K562 (cell line): ENCODE measurements around the gene JSRP1. TPM values are rescaled to one million over a fixed set of nuclear protein-coding genes. Genes with fewer than 3 reads are reported as not detected.

Experiments used
- BCOR ChIP-seq: fragments of 450-650 bp; IDR thresholded peaks from 2 replicates; pipeline ENCODE4 v1.6.1; 2016
- FOXA1 ChIP-seq: fragments of 450-650 bp; IDR thresholded peaks from 2 replicates; pipeline ENCODE4 v1.6.1; 2016; ENCODE audit warnings: mild to moderate bottlenecking, borderline replicate concordance
- HDAC8 ChIP-seq: fragments of 450-650 bp; IDR thresholded peaks from 2 replicates; pipeline ENCODE4 v1.6.1; 2016; ENCODE audit warnings: mild to moderate bottlenecking, missing genetic modification characterization, moderate library complexity, missing compliant biosample characterization
- HNRNPK ChIP-seq: fragments of 200-400 bp; formaldehyde crosslinking; IDR thresholded peaks from one replicate; pipeline ENCODE4 v1.6.1; 2018; ENCODE audit warnings: mild to moderate bottlenecking, low read depth, low read length; ENCODE audit not compliant: poor library complexity, severe bottlenecking
- MTF1 ChIP-seq: fragments of 250-450 bp; sonication (Bioruptor Pico); IDR thresholded peaks from 2 replicates; pipeline ENCODE4 v1.9.0; 2021; ENCODE audit warnings: moderate library complexity, mild to moderate bottlenecking, inconsistent platforms, borderline replicate concordance
- NCOR1 ChIP-seq: fragments of 450-650 bp; IDR thresholded peaks from 2 replicates; pipeline ENCODE4 v1.6.1; 2016; ENCODE audit warnings: mild to moderate bottlenecking, moderate library complexity
- RBM34 ChIP-seq: fragments of 200-400 bp; formaldehyde crosslinking; IDR thresholded peaks from 2 replicates; pipeline ENCODE4 v1.6.1; 2018; ENCODE audit warnings: low read length, borderline replicate concordance; ENCODE audit not compliant: insufficient read depth
- SAFB ChIP-seq: fragments of 200-400 bp; formaldehyde crosslinking; IDR thresholded peaks from 2 replicates; pipeline ENCODE4 v1.6.1; 2017; ENCODE audit warnings: low read depth, low read length, borderline replicate concordance
- SP1 ChIP-seq: sonication (generic); formaldehyde crosslinking; IDR thresholded peaks from 2 replicates; pipeline ENCODE4 v1.8.1; 2022; ENCODE audit warnings: mild to moderate bottlenecking, missing genetic modification reagents
- SP2 ChIP-seq: IDR thresholded peaks from 2 replicates; pipeline ENCODE4 v1.6.1; 2011; ENCODE audit warnings: mild to moderate bottlenecking, low read depth, low read length, moderate library complexity; ENCODE audit not compliant: poor library complexity, severe bottlenecking; ENCODE audit errors: extremely low read depth
- U2AF1 ChIP-seq: fragments of 200-400 bp; formaldehyde crosslinking; optimal IDR thresholded peaks from 2 replicates; pipeline ENCODE3; 2017; ENCODE audit warnings: mild to moderate bottlenecking, low read depth, low read length, moderate library complexity
- ZFX ChIP-seq: sonication (generic); formaldehyde crosslinking; IDR thresholded peaks from 2 replicates; pipeline ENCODE4 v1.8.0; 2022; ENCODE audit warnings: mild to moderate bottlenecking, missing genetic modification reagents, moderate library complexity
- ZNF511 ChIP-seq: sonication (generic); formaldehyde crosslinking; IDR thresholded peaks from 2 replicates; pipeline ENCODE4 v1.8.0; 2022; ENCODE audit warnings: mild to moderate bottlenecking, missing genetic modification reagents
- polyA plus RNA-seq, 8 experiments: library from polyadenylated mRNA; depleted of rRNA in 4 of 8; stranded (reverse) in 5 of 8; unstranded in 3 of 8; fragments of >200 nt; fragmentation: Nextera tagmentation in 2 of 8; fragmentation: Illumina TruSeq in 1 of 8; extraction: Ambion mirVana in 2 of 8; extraction: Trizol in 1 of 8; gene quantifications; 2 replicates each; pipeline versions ENCODE4 v1.2.1 to v1.2.3, GENCODE V29; 2011 to 2014; ENCODE audit warnings: inconsistent platforms in 1 of 8, missing spikeins in 1 of 8
- total RNA-seq, 7 experiments: library from RNA; depleted of rRNA in 6 of 7; stranded (reverse); fragments of >200 nt in 6 of 7; fragmentation: Illumina TruSeq in 2 of 7; extraction: Trizol in 2 of 7; gene quantifications; 2 replicates each; pipeline versions ENCODE4 v1.2.1 to v1.2.3, GENCODE V29; 2011 to 2021; ENCODE audit warnings: low replicate concordance in 1 of 7
- TF ChIP-seq, protein P1 (sequence below): sonication (generic); formaldehyde crosslinking; IDR thresholded peaks from 2 replicates; pipeline ENCODE4 v1.8.1; 2023; ENCODE audit warnings: mild to moderate bottlenecking, missing genetic modification reagents
- TF ChIP-seq, protein P2 (sequence below): fragments of 450-650 bp; conservative IDR thresholded peaks from 2 replicates; pipeline ENCODE4 v1.6.1; 2016; ENCODE audit warnings: missing genetic modification characterization, low read depth, mild to moderate bottlenecking, missing compliant biosample characterization, moderate library complexity
- TF ChIP-seq, protein P3 (sequence below): sonication (generic); formaldehyde crosslinking; IDR thresholded peaks from 2 replicates; pipeline ENCODE4 v1.8.0; 2023; ENCODE audit warnings: missing genetic modification reagents, mild to moderate bottlenecking, borderline replicate concordance

The JSRP1 gene
- total and polyA plus RNA-seq, 9 of the 15 experiments (the other 6 are each of a cell fraction or from before 2014, with no cell fraction given) = 0.08 to 1.2 (median 0.51) TPM; not detected in 4

DNA sequence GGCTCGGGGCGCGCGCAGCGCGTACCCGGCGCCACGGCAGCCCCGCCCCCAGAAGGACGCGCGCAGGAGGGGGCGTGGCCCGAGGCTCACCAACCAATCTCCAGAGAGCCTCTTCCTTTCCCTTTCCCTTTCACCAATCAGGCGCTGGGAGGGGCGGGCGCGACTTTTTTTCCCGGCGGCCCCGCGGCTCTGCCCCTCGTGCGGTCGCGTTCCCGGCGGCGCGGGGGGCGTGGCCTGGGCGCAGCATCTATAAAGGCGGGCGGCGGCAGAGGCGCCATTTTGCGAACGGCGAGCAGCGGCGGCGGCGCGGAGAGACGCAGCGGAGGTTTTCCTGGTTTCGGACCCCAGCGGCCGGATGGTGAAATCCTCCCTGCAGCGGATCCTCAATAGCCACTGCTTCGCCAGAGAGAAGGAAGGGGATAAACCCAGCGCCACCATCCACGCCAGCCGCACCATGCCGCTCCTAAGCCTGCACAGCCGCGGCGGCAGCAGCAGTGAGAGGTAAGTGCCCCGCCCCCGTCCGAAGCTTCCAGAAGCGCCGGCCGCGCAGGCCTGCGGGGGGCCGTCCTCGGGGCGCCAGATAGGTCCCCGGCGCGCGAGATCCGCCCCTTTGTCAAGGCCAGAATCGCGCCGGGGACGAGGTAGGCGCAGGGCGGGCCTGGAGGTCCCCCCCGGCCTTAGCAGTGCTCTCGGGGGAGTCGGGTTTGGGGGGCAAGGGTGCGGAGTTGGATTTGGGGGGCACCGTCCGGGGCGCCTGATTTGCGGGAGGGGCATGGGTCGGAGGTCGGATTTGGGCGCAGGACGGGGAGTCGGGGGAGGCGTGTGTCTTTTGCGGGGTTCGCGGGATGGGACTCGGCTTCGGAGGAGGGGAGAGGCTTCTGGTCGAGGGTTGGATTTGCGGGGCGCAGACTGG, 13.3 kb upstream of the JSRP1 start (continued):
- TF ChIP-seq, protein P1, sequence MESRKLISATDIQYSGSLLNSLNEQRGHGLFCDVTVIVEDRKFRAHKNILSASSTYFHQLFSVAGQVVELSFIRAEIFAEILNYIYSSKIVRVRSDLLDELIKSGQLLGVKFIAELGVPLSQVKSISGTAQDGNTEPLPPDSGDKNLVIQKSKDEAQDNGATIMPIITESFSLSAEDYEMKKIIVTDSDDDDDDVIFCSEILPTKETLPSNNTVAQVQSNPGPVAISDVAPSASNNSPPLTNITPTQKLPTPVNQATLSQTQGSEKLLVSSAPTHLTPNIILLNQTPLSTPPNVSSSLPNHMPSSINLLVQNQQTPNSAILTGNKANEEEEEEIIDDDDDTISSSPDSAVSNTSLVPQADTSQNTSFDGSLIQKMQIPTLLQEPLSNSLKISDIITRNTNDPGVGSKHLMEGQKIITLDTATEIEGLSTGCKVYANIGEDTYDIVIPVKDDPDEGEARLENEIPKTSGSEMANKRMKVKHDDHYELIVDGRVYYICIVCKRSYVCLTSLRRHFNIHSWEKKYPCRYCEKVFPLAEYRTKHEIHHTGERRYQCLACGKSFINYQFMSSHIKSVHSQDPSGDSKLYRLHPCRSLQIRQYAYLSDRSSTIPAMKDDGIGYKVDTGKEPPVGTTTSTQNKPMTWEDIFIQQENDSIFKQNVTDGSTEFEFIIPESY (CRISPR knock-in tag) = peak; percentile 57; the same call in 1 of the 2 replicates
- 0 out of 2 replicates have a peak, but pooled peaks have one; percentile 16 for TF ChIP-seq HDAC8 (tag)
- peak; percentile 87 for TF ChIP-seq U2AF1
- TF ChIP-seq ZNF511 = peak; percentile 66; the same call in 1 of the 2 replicates
- TF ChIP-seq MTF1 (CRISPR knock-in tag) = no peak
- no peak for TF ChIP-seq FOXA1
- peak; percentile 16 for TF ChIP-seq HNRNPK
- peak; percentile 46; the same call in 1 of the 2 replicates for TF ChIP-seq BCOR
- peak; percentile 100 for TF ChIP-seq SP1
- no peak for TF ChIP-seq NCOR1
- TF ChIP-seq ZFX = peak; percentile 70
- no peak for TF ChIP-seq SAFB
- TF ChIP-seq SP2 = peak; percentile 51
- TF ChIP-seq, protein P2, sequence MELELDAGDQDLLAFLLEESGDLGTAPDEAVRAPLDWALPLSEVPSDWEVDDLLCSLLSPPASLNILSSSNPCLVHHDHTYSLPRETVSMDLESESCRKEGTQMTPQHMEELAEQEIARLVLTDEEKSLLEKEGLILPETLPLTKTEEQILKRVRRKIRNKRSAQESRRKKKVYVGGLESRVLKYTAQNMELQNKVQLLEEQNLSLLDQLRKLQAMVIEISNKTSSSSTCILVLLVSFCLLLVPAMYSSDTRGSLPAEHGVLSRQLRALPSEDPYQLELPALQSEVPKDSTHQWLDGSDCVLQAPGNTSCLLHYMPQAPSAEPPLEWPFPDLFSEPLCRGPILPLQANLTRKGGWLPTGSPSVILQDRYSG (tag) = peak; percentile 77; the same call in 1 of the 2 replicates
- 0 out of 2 replicates have a peak, but pooled peaks have one; percentile 76 for TF ChIP-seq RBM34
- TF ChIP-seq, protein P3, sequence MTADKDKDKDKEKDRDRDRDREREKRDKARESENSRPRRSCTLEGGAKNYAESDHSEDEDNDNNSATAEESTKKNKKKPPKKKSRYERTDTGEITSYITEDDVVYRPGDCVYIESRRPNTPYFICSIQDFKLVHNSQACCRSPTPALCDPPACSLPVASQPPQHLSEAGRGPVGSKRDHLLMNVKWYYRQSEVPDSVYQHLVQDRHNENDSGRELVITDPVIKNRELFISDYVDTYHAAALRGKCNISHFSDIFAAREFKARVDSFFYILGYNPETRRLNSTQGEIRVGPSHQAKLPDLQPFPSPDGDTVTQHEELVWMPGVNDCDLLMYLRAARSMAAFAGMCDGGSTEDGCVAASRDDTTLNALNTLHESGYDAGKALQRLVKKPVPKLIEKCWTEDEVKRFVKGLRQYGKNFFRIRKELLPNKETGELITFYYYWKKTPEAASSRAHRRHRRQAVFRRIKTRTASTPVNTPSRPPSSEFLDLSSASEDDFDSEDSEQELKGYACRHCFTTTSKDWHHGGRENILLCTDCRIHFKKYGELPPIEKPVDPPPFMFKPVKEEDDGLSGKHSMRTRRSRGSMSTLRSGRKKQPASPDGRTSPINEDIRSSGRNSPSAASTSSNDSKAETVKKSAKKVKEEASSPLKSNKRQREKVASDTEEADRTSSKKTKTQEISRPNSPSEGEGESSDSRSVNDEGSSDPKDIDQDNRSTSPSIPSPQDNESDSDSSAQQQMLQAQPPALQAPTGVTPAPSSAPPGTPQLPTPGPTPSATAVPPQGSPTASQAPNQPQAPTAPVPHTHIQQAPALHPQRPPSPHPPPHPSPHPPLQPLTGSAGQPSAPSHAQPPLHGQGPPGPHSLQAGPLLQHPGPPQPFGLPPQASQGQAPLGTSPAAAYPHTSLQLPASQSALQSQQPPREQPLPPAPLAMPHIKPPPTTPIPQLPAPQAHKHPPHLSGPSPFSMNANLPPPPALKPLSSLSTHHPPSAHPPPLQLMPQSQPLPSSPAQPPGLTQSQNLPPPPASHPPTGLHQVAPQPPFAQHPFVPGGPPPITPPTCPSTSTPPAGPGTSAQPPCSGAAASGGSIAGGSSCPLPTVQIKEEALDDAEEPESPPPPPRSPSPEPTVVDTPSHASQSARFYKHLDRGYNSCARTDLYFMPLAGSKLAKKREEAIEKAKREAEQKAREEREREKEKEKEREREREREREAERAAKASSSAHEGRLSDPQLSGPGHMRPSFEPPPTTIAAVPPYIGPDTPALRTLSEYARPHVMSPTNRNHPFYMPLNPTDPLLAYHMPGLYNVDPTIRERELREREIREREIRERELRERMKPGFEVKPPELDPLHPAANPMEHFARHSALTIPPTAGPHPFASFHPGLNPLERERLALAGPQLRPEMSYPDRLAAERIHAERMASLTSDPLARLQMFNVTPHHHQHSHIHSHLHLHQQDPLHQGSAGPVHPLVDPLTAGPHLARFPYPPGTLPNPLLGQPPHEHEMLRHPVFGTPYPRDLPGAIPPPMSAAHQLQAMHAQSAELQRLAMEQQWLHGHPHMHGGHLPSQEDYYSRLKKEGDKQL (CRISPR knock-in tag) = peak; percentile 28; the same call in 1 of the 2 replicates
